T1000 (cell line): Measurements from ENCODE around the gene ERBB3.

Experiments
- DNase-seq: peaks from one replicate; lab custom pipeline; 2025; ENCODE audit warnings: mixed read lengths; lab: John Stamatoyannopoulos, UW

ERBB3 gene

DNA sequence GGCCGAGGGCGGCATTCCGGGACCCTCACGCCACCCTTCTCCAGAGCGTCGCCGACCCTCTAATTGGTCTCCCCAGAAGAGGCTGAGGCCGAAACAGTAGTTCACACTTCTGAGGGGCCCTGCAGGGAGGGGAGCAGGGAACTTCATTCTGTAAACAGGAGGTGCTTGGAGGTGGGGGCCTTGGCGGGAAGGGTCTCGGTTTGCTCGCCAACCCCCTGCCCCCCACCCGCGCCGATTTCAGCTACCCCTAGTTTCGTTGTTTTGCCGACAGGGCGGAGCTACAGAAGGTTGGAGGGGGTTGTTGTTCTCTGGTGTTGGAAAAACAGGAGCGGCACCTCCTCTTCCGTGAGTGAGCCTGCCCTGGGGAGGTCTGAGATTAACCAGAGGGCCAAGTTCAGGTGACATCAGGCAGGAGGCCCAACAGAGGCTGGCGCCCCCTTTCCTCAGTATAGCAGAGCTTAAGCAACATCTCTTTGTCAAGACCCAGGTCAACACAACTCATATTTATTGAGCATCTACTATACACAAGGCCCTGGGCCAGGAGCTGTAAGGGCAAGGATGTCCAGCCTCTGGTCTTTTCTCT lies 682 bp downstream of the ERBB3 start:
- DNase-seq, result no peak

DNA sequence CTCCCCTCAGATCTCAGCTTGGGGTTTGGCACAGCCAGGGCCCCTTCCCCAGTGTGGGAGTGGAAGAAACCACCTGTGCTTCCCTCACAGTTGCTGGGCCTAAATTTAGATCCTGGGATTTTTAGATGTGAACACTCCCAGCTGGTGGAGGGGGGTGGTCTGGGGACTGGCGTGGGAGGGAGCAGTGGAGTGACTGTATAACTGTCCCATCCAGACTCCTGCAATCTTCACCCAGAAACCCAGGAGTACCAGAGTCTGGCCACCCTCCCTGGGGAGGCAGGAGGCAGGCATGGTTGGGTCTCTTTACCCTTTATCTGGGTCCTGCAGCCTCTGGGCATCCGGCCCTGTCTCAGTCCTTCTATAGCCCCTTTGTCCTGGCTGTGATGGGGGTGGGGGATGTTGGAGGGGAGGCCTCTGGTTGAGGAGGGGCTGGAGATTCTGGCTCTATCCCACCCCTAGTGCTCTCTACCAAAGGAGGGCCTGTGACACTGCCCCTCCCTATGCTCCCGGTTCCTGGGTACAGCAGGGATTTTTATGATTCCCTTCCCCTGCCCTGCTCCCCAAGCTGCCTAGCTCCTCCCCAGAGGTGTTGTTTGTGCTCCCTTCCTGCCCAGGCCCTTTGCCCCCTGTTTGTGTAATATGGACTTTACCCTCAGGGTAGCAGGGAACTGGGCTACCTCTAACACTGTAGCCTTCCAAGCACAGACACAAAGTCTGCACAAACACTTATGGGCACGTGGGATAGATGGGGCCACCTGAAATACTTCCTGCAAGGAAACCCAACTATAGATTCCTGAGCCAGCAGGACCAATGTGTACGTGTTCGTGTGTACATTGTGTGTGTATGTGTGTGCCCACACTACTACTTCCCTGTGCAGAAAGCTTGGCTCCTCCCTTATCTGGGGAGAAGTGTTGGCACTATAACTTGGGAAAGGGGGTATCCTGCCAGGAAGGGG lies 1.7 kb downstream of the ERBB3 start:
- DNase-seq, result no peak

DNA sequence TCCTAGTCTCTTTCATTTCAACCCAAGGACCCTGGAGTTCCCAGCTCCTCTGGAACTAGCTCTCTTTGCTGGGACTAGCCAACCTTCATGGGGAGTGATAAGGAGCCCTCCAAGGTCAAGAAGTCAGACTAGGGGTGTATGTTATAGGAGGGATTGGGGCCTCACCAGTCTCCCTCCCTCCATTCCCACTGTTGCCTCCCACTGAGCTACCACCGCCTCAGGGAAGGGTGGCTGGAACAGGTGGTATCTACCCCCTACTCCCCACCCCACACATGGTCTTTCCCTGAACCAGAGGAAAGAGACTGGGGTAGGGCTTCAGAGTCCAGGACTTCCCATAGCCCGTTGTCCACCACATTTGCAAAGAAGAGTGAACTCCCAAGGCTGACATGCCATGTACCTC lies 2.4 kb downstream of the ERBB3 start:
- no peak for DNase-seq

DNA sequence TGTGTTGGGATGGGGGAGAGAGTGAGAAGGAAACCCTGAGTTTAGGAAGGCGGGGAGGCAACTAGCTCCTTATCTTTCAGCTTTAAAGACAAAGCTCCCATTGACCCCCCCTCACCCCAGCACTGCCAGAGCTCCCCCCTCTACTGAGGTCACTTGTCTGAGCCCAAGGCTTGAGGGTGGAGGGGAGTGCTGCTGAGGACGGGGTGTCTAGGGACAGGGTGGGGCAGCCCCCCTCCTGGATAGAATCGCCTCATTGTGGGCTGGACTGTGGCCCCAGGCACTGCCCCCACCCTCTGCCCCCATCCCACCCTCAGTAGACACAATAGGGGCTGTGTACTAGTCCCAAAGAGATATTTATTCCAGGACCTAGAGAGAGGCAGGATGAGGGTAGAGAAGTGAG lies 3.0 kb downstream of the ERBB3 start:
- DNase-seq, result no peak

DNA sequence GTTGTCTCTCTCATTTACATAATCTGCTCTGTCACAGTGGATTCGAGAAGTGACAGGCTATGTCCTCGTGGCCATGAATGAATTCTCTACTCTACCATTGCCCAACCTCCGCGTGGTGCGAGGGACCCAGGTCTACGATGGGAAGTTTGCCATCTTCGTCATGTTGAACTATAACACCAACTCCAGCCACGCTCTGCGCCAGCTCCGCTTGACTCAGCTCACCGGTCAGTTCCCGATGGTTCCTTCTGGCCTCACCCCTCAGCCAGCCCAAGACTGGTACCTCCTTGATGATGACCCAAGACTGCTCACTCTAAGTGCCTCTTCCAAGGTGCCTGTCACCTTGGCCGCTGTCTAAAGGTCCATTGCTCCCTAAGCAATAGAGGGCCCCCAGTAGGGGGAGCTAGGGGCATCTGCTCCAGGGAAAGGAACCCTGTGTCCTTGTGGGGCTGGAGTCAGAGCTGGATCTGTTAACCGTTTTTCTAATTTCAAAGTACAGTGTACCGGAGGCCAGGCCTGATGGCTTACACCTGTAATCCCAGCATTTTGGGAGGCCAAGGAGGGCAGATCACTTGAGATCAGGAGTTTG lies 5.1 kb downstream of the ERBB3 start:
- DNase-seq, result no peak

DNA sequence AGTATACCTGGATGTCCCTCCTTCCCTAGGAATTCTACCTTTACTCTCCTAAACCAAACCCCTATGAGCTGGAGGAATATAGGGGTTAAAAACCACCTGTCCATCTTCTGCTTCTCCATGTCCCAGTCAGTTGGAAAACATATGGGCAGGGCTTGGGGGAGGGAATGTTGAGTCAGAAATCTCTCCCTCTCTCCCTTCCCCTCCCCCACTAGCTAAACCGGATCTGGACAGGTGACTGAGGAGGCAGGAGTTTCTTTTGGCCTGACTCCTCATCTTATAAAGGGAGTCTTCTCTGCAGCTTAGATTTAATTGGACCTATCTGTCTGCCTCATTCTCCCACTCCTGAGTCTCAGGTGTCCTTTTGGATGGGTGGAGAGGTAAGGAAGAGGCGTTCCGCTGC lies 6.1 kb downstream of the ERBB3 start:
- no peak for DNase-seq

DNA sequence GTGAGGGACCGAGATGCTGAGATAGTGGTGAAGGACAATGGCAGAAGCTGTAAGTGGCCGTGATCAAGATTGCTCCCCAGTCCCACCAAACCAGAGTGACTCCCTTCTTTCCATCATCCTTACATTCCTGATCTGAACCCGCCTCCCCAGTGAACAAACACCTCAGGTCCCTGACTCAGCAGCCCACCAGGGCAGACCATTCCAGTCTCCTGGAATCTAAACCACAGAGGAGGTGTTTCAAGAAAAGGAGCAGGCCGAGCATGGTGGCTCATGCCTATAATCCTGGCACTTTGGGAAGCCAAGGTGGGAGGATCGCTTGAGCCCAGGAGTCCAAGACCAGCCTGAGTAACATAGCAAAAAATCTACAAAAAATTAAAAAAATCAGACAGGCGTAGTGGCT lies 6.6 kb downstream of the ERBB3 start:
- DNase-seq, result no peak

DNA sequence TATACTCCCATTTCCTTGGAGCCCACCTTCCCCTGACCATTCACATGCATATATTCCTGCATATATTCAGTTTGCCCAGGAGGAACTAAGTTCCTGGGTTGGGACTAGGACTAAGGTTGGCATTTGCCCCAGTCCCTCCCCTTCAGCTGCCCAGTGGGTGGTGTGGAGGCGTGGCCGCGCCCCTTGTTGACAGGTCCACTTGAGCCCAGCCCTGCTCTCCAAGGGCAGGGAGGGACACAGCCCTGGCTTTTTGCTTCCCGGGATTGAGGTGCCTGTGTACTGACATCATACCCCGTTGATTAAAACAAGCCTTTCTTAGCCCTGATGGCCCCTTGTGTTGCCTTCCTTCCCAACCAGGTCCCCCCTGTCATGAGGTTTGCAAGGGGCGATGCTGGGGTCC lies 7.3 kb downstream of the ERBB3 start:
- DNase-seq, result no peak

DNA sequence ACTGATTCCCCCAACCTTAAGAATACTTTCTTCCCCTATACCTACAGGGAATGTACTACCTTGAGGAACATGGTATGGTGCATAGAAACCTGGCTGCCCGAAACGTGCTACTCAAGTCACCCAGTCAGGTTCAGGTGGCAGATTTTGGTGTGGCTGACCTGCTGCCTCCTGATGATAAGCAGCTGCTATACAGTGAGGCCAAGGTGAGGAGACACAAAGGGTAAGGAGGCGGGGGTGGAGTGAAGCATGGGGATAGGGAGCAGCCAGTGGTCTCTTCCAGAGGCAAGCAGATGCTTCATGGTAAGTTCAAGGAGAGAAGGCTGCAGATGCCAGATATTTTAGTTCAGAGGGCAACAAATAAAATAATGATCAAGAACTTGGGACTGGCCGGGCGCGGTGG lies 17.8 kb downstream of the ERBB3 start:
- DNase-seq, result no peak

DNA sequence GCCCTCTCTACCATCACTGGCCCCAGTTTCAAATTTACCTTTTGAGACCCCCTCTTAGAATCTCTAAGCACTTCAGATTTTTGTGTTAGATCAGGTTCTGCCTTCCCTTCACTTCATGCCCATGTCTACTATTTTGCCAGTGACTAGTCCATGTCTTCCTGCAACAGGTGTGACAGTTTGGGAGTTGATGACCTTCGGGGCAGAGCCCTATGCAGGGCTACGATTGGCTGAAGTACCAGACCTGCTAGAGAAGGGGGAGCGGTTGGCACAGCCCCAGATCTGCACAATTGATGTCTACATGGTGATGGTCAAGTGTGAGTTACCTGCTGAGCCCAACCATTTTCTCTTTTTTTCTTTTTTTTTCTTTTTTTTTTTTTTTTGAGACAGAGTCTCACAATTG lies 18.6 kb downstream of the ERBB3 start:
- DNase-seq, result no peak

DNA sequence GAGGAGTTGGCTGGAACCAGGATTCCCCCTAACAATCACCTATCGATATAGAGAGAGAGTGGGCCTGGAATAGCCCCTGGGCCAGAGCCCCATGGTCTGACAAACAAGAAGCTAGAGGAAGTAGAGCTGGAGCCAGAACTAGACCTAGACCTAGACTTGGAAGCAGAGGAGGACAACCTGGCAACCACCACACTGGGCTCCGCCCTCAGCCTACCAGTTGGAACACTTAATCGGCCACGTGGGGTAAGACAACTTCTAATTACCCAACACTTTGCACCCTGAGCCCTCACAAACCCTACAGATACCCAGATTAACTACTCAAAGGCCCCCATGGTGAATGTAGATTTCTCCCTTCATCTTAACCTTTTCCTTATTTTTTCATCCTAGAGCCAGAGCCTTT lies 19.8 kb downstream of the ERBB3 start:
- DNase-seq, result no peak

DNA sequence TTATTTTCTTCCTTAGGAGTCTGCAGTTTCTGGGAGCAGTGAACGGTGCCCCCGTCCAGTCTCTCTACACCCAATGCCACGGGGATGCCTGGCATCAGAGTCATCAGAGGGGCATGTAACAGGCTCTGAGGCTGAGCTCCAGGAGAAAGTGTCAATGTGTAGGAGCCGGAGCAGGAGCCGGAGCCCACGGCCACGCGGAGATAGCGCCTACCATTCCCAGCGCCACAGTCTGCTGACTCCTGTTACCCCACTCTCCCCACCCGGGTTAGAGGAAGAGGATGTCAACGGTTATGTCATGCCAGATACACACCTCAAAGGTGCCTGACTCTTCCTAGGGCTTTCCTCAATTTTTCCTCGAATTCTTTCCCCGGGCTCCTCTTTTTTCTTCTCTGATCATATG lies 21.1 kb downstream of the ERBB3 start:
- no peak for DNase-seq

DNA sequence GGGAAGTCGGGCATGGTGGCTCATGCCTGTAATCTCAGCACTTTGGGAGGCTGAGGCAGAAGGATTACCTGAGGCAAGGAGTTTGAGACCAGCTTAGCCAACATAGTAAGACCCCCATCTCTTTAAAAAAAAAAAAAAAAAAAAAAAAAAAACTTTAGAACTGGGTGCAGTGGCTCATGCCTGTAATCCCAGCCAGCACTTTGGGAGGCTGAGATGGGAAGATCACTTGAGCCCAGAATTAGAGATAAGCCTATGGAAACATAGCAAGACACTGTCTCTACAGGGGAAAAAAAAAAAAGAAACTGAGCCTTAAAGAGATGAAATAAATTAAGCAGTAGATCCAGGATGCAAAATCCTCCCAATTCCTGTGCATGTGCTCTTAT lies 22.7 kb downstream of the ERBB3 start:
- DNase-seq, result no peak

DNA sequence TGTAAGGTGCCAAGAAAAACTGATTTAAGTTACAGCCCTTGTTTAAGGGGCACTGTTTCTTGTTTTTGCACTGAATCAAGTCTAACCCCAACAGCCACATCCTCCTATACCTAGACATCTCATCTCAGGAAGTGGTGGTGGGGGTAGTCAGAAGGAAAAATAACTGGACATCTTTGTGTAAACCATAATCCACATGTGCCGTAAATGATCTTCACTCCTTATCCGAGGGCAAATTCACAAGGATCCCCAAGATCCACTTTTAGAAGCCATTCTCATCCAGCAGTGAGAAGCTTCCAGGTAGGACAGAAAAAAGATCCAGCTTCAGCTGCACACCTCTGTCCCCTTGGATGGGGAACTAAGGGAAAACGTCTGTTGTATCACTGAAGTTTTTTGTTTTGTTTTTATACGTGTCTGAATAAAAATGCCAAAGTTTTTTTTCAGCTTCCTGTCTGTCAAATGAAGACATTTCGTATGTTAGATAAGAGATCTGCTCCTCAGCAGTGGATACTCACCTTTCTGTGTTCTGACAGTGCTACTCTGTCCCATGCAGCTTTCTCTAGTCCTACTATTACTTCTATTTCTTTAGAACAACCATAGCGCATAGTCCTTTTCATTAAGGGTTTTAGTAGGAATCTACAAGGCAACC lies 23.2 kb downstream of the ERBB3 start:
- no peak for DNase-seq

DNA sequence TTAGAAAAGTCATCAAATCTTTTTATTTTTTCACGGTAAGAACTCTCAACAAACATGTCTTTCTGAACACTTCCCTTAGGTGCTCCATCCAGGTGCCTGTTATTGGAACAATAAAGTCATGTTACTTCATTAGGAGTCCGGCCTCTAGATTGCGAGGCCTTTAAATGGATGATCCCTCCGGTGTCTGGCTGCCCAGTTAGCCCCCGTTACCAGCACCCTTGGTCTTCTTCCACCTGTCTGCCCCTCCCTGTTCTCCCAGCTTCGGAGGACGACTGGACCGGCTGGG lies 23.8 kb downstream of the ERBB3 start:
- DNase-seq, result no peak

DNA sequence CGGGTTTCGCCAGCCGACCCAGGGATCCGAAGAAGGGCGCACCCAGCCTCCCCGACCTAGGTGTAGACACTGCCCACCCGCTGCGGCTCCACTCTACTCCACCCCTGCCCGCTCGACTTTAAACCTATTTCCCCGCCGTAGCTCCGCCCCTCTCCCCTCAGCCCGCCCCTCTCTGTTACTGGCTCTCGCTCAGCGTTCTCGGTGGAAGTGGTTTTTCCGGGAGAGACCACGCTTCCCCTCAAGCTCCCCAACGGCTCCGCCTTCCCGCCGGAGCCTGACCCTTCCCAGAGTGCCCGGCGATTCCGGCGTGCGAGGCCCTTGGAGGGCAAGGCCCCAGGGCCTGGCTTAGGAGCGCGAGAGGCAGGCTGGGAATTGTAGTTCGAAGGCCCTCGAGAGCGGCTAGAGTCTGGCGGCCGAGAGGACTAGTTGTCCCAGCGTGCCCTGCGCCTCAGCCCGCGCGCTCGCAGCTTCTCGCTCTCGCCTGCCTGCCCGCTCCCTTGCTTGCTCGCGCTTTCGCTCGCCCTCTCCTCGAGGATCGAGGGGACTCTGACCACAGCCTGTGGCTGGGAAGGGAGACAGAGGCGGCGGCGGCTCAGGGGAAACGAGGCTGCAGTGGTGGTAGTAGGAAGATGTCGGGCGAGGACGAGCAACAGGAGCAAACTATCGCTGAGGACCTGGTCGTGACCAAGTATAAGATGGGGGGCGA lies 24.3 kb downstream of the ERBB3 start, which contains the start of gene PA2G4:
Gene PA2G4, plus strand, starts transcription at position 451 of the 706 bp plus-strand sequence. Its CDS starts 179 bp downstream, at position 630.
- DNase-seq, result peak; percentile 99

DNA sequence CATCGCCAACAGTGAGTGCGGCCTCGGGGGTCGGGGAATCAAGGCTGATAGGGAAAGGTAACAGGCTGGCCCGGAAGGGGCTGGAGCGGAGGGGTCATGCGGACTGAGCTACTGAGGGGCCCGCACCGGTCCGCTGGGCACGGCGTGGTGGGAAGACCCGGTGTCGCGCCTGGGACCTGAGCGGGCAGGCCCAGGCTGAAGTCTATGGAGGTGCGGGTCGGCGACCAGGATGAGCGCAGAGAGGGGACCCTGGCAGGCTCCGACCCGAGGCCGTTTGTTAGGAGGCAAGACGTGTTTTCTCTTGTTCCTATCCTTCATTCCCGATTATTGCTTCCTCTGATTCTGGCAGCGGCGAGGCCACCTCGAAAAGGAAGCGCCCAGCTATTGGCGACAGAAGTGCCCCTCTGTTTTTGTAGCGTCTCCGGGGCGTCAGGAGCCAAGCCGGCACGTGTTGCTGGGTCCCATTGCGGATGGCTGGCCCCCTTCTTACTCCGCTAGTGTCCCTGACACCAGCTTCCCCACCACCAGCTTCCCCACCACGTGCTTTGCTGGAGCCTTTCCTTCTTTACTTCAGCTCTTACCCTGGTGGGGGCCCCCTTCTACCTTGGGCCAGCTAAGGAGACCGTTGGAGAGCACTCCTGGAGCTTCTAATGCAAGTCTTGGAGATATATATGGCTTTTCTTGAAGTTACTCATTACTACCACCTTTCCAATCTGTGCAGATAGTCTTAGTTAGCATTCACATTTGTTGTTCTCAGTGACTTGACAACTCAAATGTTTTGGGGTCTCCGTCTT lies 25.0 kb downstream of the ERBB3 start:
- DNase-seq, result no peak

DNA sequence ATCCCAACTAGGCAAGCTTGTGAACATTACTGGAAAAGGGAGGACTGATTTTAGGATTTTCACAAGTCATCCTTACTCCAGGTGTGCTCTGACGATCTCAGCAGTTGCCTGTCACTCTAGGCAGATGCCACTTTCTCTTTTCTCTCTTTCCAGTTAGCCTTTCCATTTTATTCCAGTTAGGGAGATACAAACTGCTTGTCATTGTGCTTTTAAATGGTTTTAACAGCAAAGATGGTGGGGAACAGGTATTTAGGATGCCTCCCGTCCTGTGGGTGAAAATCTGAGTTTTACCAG lies 25.6 kb downstream of the ERBB3 start:
- no peak for DNase-seq

DNA sequence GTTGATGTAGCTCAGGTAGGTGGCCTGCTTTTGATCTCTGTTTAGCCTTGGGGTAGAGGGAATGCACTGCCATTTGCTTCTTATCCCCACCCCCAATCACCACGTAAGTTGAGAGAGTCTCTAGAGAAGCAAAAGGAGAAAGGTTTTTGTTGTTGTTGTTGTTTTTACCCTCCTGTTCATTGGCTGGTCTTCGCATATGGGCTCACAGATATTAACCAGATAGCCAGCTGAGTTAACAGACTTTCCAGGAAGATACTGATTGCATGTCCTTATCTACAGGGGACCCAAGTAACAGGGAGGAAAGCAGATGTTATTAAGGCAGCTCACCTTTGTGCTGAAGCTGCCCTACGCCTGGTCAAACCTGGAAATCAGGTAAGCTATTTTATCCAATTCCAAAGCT lies 27.3 kb downstream of the ERBB3 start:
- no peak for DNase-seq

DNA sequence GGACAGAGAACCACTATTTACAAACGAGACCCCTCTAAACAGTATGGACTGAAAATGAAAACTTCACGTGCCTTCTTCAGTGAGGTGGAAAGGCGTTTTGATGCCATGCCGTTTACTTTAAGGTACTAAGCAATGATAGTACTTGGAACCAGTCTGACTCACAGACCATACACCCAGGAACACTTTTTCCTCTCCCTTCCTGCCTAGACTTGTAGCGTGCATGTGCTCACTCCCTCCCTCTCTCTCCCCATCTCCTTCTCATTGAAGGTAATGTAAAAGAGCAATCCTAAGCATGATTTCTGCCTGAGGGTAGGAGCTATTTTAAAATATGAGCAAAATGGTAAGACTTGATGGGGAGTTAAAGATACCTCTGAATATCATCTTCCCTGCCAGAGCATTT lies 30.6 kb downstream of the ERBB3 start:
- DNase-seq, result no peak

DNA sequence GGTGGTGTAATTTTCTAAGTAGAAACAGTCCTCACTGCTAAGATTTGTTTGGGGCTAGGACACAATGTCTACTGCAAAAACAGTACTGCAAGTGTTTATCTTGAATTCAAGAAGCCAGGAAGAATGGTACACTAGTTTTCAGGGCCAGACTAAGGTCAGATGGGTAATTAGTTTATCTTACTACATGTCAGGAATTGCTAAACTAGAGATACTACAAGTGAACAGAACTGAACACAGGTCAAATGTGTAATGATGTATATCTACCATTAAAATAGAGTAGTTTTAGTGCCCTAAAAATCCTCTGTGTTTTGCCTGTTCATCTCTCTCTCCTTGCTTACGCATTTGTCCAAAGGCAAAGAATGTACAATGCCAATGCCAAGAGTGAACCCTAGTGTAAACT lies 34.1 kb downstream of the ERBB3 start:
- DNase-seq, result no peak

DNA sequence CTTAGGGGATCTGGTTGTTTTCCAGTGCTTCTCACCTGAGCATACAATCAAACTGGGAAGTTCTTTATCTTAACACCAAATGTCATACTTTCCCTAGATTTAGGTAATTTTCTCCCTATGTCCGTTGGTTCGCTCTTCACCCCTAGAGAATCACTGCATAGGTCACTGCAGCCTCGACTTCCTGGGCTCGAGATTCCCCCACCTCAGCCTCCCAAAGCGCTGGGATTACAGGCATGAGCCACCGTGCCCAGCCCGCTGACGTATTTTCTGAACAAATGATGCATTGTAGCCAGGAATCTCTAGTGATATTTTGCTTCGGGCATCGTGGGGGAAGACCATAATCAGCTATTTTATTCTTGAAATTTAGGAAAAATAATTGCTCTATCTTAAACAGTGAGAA lies 35.4 kb downstream of the ERBB3 start:
- no peak for DNase-seq
